ENCODE measurements around the gene CLK2.
A peak's percentile ranks its signal among the peaks of the same experiment; 100 is the strongest.

Gene CLK2

DNA sequence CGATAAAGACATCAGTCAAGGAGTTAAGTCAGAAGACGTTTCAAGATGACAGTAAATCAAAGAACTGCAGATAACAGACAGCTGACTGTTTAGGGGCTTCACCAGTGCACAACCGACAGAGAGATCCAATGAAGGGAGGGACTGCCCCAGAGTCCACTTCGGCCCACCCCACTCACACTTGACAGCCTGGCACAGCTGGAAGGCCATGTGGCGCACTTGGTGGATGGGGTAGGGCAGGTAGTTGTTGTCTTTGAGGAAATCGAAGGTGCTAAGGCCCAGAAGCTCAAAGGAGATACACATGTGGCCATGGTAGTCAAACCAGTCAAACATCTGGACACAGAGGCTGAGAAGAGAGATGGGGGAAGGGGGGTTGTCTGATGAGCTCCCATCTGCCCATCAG, 6.8 kb downstream of the CLK2 start:
- TF ChIP-seq, protein P1, sequence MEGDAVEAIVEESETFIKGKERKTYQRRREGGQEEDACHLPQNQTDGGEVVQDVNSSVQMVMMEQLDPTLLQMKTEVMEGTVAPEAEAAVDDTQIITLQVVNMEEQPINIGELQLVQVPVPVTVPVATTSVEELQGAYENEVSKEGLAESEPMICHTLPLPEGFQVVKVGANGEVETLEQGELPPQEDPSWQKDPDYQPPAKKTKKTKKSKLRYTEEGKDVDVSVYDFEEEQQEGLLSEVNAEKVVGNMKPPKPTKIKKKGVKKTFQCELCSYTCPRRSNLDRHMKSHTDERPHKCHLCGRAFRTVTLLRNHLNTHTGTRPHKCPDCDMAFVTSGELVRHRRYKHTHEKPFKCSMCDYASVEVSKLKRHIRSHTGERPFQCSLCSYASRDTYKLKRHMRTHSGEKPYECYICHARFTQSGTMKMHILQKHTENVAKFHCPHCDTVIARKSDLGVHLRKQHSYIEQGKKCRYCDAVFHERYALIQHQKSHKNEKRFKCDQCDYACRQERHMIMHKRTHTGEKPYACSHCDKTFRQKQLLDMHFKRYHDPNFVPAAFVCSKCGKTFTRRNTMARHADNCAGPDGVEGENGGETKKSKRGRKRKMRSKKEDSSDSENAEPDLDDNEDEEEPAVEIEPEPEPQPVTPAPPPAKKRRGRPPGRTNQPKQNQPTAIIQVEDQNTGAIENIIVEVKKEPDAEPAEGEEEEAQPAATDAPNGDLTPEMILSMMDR (conservative IDR thresholded peaks at IDR 0.05; ENCODE audit: low read depth, low read length) = no peak

DNA sequence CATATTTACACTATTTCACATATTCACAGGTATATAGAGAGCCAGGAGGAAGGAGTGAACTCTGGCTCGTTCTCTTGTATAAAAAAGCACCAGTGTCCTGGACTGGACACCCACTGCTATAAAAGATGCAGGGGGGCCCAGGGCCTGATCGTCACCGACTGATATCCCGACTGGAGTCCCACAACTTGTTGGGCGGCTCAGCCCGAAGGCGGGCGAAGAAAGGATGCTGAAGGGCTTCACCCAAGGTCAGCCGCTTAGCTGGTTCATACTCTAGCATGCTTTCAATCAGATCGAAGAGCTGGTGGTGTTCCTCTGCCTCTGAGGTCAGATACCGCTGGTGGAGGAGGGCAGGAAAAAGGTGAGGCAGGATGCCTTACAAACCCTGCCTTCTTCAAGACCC, 10.2 kb downstream of the CLK2 start:
- DNase-seq (ENCODE audit: low read depth) = no peak
- TF ChIP-seq, protein P1 (conservative IDR thresholded peaks at IDR 0.05; ENCODE audit: low read depth, low read length) = no peak
- H3K4me3 ChIP-seq (ENCODE audit: low read depth, low read length) = no peak overlapping the region

More for the DNA sequence above, 6.8 kb downstream of the CLK2 start:
- no peak for DNase-seq (ENCODE audit: low read depth)
- no peak overlapping the region for H3K4me3 ChIP-seq (ENCODE audit: low read depth, low read length)

DNA sequence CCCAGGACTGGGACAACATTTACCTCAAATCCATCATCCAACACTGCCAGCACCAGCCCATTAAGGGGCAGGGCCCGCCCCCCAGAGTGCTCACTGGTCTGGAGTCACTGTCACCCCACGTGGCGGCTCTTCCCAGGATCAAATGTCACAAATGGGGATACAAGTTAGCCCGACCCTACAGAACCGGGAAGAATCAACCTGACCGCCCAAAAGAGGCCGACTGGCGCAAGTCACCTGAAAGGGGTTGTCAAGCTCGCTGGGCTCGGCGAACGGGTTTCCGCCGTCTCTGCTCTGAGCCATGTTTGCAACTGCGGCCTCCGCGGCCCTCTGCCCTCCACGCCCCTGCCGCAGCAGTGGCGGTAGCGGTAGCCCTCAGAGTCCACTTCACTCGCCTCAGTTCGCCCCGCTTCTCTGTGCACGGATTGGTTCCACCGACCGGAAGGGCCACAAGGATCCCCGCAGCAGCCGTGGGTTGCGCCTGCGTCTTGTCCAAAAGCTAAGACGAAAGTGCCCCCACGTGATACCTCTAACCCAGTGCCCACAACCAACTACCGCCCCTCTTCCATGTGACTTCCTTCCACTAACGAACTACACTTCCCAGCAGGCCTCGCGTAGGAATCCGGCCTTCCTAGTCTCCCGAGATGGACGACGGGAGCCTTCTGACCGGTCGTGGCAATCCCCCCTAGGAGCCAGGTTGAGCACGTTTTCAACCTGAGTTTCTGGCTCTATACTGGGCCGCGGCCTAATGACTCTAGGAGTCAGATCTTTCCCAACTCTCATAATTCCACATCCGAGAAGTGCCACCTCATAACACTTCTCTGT, 11.2 kb downstream of the CLK2 start, which contains the start of gene SCAMP3:
Gene SCAMP3, minus strand, starts transcription at position 509 of the 822 bp plus-strand sequence. Its CDS starts 209 bp downstream, at position 300.
- peak within 1 kb of the TSS; percentile 94 for H3K4me3 ChIP-seq (ENCODE audit: low read depth, low read length)
- TF ChIP-seq, protein P1 (conservative IDR thresholded peaks at IDR 0.05; ENCODE audit: low read depth, low read length) = no peak
- peak; percentile 99 for DNase-seq (ENCODE audit: low read depth)

DNA sequence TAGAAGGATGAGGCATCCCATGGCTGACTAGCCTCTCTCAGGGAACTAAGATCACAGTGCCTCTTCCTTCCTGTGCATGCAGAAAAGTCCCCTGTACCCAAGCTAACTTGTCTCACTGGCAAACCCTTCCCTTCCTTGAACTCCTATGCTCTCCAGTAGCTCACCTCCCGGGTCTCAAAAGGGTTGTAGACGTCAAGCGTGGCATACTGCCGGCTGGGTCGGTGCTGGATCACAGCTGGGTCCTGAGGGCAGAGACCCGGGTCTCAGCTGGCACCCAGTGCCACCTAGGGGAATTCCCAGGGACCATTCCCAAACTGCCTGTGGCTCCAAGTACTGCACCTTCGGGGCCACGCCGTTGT, 11.8 kb downstream of the CLK2 start:
- DNase-seq (ENCODE audit: low read depth) = no peak
- TF ChIP-seq, protein P1 (conservative IDR thresholded peaks at IDR 0.05; ENCODE audit: low read depth, low read length) = no peak
- peak overlapping the region; percentile 94 for H3K4me3 ChIP-seq (ENCODE audit: low read depth, low read length)

DNA sequence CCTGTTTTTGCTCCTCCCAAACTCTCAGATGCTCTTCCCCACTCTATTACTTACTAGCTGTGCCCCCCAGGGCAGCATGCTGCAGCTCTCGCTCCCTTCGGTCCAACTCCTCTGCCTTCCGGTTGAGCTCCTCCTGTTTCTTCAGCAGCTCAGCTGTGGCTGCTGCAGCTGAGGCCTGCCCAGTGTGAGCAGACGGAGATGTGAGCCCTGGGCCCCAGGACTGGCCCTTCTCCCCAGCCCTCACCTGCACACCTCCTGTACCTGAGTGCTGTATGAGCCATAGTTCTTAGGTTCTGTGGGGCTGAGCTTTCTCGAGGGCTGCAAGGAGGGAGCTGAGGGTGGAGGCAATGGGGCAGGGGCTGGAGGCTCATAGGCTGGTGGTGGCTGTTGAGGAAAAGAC, 13.0 kb downstream of the CLK2 start:
- no peak for DNase-seq (ENCODE audit: low read depth)
- H3K4me3 ChIP-seq (ENCODE audit: low read depth, low read length) = no peak overlapping the region
- TF ChIP-seq, protein P1 (conservative IDR thresholded peaks at IDR 0.05; ENCODE audit: low read depth, low read length) = no peak

DNA sequence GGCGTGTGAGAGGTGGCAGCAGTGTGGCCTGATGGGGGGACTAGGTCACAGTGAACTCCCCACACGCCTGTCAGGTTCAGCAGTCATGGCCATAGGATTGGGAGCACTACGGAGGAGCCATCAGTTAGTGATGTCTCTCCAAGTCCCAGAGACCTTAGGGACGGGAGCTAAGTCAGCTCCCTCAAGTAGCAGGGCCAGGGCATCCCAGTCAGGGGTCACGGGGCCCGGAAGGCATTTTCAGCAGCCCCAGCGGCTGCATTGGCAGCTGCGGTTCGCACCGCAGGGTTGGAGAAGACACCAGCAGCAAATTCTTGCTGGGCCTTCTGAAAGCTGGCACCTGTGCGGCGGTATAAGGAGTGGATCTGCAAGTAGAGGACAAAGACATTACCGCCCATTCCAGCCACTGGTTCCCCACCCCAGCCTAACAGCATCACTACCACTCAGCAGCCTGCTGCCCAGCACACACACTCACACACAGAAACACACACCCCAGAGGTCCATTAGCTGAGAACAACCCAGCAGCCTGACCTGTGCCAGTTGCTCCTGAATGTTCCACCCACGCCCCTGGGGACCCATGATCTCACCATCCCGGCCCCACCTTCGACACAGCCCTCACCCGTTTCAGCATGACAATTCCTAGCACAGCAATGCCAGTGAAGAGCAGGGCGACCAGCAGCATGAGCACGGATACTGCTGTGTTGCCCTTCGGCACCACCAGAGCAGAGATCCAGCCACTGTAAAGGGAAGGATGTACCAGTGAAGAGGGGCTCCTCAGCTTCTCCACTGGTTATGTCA, 17.0 kb downstream of the CLK2 start:
- no peak for DNase-seq (ENCODE audit: low read depth)
- no peak overlapping the region for H3K4me3 ChIP-seq (ENCODE audit: low read depth, low read length)
- TF ChIP-seq, protein P1 (conservative IDR thresholded peaks at IDR 0.05; ENCODE audit: low read depth, low read length) = no peak

Data from choroid plexus epithelial cell (primary cell).